Ovary (tissue), 3 donors: ENCODE data around the gene SETD1A.

Source experiments
- EP300 ChIP-seq: sonication (generic); formaldehyde crosslinking; IDR thresholded peaks from one replicate; pipeline ENCODE4 v1.6.1; 2017; ENCODE audit warnings: antibody characterized with exemption
- POLR2A ChIP-seq: fragments of 450-650 bp; IDR thresholded peaks from one replicate; pipeline ENCODE4 v1.6.1; 2017; ENCODE audit warnings: antibody characterized with exemption, mild to moderate bottlenecking, moderate library complexity
- TF ChIP-seq, protein P1 (sequence below), 3 donors: fragments of 450-650 bp in 2 of 3; fragments of 200-600 bp in 1 of 3; IDR thresholded peaks; one replicate each; pipeline versions ENCODE4 v1.5.1 to v1.8.0; 2016 to 2022; ENCODE audit warnings: antibody characterized with exemption in 3 of 3, mild to moderate bottlenecking in 1 of 3
- donor health status: DM: no; HTN: no; CAD: no.

DNA sequence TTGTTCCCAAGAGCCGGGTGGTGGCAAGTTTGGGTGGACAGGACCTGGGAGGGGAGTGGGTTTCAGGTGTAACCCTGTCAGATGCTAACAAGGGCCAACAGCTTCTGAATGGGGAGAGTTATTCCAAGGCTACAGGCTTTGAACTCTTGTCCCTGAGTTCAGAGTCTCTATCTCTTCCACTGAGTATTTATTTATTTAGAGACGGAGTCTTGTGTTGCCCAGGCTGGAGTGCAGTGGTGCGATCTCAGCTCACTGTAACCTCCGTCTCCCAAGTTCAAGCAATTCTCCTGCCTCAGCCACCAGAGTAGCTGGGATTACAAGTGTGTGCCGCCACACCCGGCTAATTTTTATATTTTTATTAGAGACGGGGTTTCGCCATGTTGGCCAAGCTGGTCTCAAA is 2.6 kb upstream of the SETD1A start:
- TF ChIP-seq POLR2A = no peak
- no peak for TF ChIP-seq EP300
- TF ChIP-seq, protein P1, sequence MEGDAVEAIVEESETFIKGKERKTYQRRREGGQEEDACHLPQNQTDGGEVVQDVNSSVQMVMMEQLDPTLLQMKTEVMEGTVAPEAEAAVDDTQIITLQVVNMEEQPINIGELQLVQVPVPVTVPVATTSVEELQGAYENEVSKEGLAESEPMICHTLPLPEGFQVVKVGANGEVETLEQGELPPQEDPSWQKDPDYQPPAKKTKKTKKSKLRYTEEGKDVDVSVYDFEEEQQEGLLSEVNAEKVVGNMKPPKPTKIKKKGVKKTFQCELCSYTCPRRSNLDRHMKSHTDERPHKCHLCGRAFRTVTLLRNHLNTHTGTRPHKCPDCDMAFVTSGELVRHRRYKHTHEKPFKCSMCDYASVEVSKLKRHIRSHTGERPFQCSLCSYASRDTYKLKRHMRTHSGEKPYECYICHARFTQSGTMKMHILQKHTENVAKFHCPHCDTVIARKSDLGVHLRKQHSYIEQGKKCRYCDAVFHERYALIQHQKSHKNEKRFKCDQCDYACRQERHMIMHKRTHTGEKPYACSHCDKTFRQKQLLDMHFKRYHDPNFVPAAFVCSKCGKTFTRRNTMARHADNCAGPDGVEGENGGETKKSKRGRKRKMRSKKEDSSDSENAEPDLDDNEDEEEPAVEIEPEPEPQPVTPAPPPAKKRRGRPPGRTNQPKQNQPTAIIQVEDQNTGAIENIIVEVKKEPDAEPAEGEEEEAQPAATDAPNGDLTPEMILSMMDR (IDR thresholded peaks at IDR 0.05) = no peak
